Activated CD4-positive, CD25-positive, alpha-beta regulatory T cell treated with anti-CD3 and anti-CD28 coated beads, Interleukin-2, amount 50 U/mL, for 24 hours (primary cell): ENCODE results near the gene UBA1.

ENCODE experiments used
- ATAC-seq, 2 donors: fragments of 150-1000 bp; cut with Tn5 transposase; one replicate each; pipeline ENCODE4 v1.10.0; 2021; ENCODE audit warnings: mild to moderate bottlenecking in 1 of 2, moderate library complexity in 1 of 2

UBA1 gene

DNA sequence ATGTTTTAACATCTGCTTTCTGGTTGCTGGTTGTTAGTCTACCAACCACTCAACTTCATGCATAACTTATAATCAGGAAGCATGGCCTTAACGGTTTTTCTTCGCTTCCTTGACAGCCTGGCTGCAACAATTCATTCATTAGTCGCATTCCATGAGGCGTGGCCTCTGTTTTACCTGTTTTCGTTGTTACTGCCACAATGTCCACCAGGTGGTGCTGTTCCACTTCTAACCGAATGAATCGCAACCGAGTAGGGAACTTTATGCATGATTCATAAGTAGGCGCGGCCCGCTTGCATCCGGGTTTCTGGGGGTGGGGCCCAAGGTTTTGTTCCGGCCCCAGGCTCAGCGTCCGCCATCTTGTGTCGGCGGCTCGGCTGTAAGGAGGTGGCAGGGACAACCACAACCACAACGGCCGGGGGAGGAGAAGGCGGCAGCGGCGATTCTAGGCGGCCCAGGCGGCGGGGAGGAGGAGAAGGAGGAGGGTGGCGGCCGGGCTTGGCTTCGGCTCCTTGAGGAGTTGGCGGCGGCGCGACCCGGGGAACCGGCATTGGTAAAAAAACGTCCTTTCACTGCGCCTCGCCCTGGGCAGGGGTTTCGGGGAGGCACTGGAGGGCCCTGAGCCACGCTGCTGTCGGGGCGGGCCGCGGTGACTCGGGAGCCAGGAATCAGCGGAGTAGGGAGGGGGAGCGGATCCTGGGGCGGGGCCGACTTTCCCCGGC lies at the start of gene UBA1:
TSS of gene UBA1 (plus strand) at position 355 of the 719 bp plus-strand sequence. CDS start 4,974 bp downstream, outside the sequence.
- peak; percentile 69 to 71 for ATAC-seq

DNA sequence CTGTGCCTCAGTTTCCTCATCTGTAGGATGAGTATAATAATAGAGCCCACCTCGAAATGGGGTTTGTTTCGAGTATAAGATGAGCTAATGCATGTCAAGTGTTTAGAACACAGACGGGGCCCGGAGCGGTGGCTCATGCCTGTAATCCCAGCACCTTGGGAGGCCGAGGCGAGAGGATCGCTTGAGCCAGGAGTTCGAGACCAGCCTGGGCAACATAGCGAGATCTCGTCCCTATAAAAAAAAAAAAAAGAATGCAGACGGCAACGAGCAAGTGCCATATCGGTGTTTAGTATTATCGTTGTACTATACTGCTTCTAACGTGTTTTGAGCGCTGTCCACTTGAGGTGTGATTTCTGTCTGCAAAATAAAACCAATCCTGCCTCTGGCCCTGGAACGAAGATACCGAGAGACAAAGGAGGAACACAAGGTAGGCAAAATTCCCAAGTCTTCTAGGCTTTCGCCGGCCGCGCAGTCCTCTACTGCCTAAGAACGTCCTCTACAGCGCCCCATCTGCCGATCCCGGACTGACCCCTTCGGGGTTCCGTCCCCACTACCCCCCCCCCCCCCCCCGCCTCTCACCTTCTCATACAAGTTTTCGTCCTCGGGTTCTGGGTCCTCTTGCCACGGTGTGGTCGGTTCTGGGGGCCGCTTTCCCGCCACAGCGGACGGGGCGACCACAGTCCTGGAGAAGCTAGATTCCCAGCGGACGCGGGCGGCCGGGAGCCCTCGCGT lies 49.6 kb upstream of the UBA1 start:
- peak in 1 of 2 donors; percentile 0 for ATAC-seq

DNA sequence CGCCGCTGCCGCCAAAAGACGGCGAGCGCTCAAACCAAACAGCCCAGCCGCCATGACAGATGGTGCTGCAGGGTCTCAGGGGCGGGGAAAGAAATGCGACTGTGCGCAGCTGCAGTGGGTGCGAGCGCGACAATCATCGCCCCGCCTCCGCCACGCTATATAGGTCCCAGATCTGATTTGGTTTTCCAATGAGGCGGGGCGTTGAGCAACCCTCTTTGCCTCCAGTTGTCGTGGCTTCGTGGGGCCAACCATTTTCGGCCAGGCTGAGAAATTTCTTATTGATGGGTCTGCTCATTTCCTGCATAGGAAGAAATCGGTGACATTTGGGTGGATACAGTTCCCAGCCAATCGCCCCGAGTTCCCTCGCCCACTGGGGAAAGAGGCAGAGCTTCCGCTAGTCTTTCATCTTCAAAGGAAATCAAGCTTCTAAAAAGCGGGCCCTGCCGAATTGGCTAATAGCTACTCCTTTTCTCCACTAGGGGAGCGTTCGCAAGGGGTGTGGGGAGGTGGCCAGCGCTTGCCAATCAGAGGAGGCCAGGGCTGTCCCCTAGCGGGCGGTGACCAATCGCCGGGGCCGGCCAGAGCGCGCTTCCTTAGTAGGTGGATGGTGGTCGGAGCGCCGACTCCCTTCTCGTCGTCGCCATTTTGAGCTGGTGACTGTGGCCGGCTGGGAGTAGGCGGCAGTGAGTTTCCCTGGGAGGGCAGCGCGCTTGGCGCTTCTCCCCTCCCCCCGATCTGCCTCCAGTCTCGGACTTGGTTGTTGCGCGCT lies 48.8 kb upstream of the UBA1 start, which contains the start of the genes NDUFB11 and RBM10:
TSS of gene NDUFB11 (minus strand) at position 77 of the 769 bp plus-strand sequence. CDS start at position 54, 23 bp downstream.
TSS of gene RBM10 (plus strand) at position 596 of the 769 bp plus-strand sequence. CDS start 2,261 bp downstream, outside the sequence.
- peak; percentile 92 to 94 for ATAC-seq

DNA sequence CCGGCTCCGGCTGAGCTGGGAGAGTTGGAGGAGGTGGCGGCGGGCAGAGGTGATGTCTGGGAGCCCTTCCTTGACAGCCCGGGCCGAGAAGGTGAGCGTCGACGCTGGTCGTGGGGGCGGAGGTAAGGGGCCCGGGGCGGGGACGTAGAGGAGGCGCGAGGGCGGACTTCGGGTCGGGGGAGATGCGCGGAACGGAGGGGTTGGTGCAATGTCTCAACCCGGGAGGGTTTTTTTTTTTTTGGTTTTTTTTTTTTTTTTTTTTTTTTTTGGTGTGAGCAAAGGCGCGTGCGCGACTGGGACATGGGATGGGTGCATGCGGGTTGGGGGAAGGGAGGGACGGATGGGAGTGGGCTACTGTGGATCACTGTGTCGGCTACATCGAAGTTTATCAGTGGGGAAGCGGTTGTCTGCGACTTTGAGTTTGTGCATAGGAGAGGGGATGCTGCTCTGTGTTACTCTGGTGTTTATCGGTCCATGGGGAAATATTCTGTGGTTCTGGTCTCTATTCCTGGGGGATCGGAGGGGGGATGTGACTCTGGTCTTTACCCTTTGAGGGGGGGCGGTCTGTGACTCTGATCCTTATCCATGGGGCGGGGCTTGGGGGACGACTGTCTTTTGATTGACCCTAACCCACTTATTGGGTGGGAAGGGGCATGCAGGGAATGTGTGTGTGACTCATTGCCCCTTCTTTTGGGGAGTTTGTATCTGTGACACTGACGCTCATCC lies 48.1 kb upstream of the UBA1 start:
- ATAC-seq = peak; percentile 12 to 13

DNA sequence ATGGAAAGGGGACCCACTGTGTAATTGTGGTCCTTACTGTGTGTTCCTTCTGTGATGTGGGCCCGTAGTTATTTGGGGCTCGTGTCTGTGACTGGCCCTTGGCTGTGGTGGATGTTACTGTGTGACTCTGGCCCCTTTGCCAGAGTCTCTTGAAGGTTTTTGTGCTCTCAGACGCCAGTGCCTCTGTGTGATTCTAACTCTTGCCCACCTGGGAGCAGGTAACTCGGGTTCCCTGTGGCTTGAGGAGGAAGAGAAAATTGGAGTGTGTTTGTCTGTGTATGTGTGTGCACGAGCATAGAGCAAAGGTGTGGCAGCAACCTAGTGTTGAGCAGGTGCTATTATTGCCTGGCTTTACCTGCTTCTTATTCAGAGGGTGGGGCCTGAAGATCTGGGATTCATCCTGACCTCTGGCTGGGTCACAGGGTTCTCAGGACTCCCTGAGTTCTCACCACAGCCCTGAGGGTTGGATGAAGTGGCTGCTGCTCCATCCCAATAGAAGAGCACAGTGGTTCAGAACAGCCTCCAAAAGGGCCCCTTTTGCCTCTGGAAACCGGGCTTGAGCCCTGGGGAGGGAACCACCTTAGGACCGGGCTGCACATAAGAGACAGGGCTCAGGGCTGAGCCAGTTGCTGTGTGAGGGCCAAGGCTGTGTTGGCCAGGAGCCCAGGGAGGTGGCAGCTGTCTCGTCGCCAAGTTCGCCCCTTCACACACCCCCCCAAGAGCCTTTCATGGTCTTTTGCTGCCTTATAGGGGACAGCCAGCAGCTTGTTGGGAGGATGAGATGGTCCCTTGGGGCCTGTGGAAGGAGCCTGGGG lies 47.3 kb upstream of the UBA1 start:
- ATAC-seq = no peak

DNA sequence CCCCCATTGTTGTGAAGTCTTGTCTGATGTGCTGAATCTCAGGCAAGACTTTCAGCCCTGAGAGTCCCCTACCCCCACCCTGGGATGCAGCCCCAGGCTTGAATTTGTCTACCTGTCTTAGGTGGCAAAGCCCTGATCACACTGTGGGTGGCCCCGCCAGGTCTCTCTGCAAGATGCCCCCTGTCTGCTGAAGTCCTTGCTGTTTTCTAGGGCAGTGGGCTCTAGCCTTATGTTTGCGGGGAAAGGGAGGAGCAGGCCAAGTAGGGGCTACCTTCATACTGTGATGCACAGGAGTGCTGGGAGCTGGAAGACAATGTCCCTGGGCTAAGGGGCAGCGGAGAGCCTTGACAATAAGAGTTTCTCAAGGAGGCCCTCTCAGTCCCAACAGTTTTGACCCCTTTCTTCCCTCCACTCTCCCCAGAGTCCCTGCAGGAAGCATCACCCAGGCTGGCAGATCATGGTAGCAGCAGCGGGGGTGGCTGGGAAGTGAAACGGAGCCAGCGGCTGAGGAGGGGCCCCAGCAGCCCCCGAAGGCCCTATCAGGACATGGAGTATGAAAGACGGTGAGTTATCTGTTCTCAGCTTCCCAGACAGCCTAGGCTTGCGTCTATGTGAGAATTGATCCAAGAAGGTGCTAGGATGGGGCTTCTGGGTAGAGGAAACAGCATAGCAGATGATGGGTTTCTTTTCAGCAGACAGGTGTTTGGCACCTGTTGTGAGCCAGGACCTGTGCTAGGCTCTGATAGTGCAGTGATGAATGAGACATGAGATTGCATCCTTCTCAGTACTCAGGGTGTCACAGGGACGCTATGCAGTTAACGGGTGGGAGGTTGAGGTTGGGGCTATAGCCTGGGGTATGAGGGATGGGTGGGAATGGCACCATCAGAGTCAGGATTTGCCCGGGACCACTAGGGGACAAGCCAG lies 46.4 kb upstream of the UBA1 start:
- no peak for ATAC-seq

DNA sequence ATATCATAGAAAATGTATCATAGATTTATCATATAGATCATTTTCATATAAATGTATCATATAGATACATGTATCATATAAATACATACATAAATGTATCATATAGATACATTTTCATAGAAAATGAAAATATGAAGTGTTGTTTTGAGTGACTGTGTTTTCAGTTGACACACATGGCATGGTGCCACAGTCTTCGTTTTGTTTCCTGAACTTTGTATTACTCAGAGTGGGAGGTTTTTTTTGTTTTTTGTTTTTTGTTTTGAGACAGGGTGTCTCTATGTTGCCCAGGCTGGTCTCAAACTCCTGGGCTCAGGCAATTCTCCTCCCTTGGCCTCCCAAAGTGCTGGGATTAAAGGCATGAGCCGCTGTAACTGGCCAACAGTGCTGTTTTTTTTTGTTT lies 44.7 kb upstream of the UBA1 start:
- no peak for ATAC-seq

DNA sequence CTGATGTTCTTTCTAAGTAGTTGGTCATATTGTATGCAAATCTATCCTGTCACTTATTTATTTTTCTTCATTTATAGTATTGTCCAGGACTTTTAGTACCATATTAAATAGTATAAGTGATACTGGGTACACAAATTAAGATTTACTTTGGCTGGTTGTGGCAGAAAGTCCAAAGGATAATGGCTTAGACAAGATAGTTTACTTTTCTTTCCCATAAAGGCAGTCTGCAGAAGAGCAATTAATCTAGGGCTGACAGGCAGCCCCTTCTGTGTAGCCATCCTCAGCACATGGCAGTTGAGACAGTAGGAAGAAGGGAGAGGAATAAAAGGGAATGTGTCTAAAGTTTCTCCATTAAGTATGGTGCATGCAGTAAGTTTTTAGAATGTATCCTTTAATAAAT lies 42.2 kb upstream of the UBA1 start:
- ATAC-seq = no peak

DNA sequence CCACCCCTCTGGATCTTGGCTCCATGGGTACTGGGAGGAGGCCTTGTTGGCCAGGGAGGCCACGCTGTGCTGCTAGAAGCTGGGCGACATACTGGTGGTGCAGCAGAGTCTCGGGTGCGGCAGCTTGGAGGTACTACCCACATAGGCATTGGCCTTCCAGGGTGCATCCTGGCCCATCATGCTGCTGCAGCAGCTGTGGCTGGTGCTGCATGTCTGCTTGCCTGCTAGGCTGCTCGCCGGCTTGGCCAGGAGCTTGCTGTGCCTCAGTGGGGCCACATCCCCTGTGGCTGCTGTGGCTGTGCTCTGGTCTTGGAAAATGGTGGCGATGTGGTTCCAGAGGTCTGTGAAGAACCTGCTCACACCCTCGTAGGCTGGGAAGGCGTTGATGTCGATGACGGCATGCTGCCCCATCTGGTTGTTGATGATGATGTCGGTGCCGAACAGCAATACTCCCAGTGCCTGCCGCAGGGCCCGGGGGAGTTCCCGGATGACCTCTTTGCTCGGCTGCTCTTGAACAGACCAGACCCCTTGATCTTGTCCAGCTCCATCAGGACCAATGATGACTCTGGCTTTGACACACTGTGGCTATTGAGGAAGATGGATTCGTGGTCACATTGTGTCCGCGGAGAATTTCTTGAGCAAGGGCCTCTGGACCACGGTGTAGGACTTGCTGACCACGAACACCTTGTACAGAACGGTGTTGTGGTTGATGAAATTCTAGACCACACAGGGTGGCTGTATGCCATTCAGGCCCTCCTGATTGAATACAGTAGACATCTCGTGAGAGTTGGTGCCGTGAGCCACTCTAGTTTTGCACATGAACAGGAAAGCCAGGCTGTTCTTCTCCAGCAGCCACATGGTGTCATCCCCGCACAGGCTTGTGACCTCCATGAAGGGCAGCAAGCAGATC lies 36.8 kb upstream of the UBA1 start:
- no peak for ATAC-seq

DNA sequence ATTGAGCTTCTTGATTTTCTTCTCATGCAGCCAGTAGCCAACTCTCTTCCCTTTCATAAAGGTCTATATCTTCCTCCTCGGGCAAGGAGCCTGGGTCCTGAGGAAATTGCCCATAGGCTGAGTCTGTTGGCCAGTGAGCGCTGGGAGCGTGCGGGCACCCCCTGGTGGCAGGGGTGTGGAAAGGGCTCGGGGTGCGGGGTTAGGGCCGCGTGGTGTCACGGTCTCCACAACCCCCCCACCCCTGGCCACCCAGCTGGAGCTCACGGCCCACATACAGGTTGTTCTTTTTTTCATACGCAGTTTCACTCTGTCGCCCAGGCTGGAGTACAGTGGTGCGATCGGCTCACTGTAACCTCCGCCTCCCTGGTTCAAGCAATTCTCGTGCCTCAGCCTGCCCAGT lies 35.5 kb upstream of the UBA1 start:
- no peak for ATAC-seq

DNA sequence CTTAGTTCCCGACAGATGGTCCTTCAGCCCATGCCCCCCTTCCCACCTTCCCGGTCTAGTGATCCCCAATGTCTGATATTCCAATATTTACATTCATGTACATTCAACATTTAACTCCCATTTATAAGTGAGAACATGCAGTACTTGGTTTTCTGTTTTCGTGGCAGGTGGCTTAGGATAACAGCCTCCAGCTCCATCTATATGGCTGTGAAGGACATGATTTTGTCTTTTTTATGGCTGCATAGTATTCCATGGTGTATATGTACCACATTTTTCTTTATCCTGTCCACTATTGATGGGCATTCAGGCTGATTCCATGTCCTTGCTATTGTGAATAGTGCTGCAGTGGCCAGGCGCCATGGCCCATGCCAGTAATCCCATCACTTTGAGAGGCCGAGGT lies 34.8 kb upstream of the UBA1 start:
- ATAC-seq = no peak

DNA sequence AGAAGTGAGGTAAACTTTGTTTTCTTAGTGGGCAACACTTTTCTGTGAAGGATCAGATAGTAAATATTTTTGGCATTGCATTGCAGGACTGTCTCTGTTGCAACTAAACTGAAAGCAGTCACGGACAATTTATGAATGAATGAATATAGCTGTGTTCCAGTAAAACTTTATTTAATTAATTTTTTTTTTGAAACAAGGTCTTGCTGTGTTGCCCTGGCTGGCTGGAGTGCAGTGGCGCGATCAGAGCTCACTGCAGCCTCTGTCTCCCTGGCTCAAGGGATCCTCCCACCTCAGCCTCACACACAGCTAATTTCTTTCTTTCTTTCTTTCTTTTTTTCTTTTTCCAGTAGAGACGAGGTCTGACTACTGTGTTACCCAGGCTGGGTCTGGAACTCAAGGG lies 32.8 kb upstream of the UBA1 start:
- no peak for ATAC-seq

DNA sequence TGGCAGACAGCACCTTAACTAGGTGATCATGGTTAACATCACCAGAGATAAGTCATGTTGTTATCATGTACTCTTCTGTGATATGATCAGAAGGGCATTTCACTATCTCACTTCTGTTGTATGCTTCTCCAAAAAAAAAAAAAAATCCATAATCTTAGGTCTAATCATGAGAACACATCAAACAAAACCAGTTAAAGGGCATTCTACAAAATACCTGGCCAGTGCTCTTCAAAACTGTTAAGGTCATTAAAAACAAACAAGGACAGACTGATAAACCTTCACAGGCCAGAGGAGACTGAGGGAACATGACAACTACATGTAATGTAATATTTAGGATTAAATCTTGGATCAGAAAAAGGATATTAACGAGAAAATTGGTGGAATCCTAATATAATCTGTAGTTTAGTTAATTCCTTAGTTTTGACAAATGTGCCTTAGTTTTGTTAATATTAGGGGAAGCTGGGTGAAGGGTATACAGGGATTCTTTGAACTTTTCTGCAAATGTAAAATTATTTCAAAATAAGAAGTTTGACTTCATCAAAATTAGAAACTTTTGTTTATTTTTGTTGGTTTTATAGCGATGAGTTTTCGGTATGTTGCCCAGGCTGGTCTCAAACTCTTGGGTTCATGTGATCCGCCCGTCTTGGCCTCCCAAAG lies 30.6 kb upstream of the UBA1 start:
- ATAC-seq = no peak

DNA sequence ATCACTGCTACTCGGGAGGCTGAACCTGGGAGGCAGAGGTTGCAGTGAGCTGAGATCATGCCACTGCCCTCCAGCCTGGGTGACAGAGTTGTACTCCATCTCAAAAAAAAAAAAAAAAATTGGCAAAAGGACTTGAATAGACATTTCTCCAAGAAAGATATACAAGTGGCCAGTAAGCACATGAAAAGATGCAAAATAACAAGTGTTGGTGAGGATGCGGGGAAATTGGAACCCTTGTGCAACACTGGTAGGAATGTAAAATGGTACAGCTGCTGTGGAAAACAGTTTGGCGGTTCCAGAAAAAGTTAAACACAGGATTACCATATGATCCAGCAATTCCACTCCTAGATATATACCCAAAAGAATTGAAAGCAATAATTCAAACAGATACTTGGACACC lies 29.2 kb upstream of the UBA1 start:
- no peak for ATAC-seq

DNA sequence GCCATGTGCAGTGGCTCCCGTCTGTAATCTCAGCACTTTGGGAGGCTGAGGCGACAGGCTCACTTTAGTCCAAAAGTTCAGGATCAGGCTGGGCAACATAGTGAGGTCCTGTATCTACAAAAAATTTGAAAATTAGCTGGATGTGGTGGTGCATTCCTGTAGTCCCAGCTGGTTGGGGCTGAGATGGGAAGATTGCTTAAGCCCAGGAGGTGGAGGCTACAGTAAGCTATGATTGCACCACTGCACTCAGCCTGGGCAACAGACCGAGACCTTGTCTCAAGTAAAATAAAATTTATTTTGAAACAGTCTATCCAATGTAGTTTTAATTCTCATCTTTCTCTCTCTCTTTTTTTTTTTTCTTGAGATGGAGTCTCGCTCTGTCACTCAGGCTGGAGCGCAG lies 27.5 kb upstream of the UBA1 start:
- no peak for ATAC-seq

DNA sequence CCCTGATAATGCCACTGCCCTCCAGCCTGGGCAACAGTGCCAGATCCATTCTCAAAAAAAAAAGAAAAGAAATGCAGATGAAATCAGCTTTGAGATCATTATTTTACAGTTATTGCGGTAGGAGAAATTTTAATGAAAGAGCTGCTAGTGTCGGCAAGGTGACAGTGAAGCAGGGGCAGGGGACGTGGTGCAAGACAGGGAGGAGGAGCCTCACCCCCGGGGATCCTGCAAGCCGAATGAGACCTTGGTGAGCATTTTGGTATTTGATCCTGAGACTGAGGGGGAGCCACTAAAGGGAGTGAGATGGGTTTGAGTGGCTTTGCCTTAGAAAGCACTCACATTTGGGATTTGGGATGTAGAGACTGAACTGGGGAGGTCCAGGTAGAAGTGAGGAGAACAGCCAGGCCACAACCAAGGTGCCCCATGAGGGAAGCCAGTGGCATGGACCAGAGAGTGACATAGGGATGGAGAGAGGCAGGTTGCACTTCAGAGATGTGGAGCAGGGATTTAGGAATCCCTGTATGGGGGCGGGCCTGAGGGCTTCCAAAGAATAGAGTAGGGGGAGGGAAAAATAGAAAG lies 25.0 kb upstream of the UBA1 start:
- no peak for ATAC-seq

DNA sequence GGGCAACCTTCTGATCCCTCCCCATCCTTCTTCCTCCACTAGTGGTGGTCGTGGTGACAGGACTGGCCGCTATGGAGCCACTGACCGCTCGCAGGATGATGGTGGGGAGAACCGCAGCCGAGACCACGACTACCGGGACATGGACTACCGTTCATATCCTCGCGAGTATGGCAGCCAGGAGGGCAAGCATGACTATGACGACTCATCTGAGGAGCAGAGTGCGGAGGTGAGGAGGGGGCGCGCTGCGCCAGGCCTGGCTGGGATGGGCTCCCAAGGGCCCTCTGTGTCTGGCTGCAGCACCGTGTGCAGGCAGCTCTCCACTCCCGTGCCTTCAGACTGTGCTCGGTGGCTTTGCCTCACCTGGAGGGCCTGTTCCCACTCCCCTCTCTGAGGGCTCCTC lies 24.4 kb upstream of the UBA1 start:
- no peak for ATAC-seq

DNA sequence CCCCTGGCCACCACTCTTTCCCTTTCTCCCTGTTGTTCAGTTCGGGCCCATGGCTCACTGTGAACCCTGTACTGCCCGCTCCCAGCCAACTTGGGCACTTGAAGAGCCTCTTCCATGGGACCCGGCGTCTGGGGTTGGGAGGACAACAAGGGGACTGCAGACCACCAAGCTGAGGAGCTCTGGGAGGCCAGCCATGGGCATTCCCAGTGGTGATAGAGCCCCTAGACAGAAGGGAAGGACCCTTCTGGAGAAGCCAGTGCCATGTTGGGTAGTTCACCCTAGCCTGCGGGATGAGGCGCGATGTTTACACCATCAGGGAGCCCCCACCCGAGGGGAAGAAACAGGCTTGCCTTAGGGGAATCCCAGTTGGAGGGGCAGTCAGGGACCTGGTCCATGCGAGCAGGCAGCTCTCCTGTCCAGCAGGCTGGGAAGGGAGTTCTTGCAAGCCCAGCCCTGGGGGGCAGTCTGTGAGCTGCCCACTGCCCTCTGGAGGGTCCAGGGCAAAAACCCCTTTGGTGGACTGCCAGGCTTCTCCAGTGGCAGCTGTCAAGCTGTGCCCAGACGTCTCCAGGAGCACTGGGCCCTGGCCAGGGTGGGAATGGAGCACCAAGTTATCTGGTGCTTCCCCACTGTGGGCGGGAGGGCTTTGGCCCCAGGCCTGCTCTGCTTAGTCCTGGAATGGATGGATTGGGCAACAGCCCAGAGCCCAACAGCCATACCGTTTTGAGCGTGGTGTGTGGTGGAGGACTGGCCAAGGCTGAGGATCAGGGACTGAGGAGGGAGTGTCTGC lies 23.7 kb upstream of the UBA1 start:
- ATAC-seq = no peak
